ENCODE results near the gene CPLX3. TPM values are rescaled to one million over a fixed set of nuclear protein-coding genes. Genes with fewer than 3 reads are reported as not detected.
A peak's percentile ranks its signal among the peaks of the same experiment; 100 is the strongest.

Gene CPLX3
- total RNA-seq, 1 experiment from 2014 or later: not detected

DNA sequence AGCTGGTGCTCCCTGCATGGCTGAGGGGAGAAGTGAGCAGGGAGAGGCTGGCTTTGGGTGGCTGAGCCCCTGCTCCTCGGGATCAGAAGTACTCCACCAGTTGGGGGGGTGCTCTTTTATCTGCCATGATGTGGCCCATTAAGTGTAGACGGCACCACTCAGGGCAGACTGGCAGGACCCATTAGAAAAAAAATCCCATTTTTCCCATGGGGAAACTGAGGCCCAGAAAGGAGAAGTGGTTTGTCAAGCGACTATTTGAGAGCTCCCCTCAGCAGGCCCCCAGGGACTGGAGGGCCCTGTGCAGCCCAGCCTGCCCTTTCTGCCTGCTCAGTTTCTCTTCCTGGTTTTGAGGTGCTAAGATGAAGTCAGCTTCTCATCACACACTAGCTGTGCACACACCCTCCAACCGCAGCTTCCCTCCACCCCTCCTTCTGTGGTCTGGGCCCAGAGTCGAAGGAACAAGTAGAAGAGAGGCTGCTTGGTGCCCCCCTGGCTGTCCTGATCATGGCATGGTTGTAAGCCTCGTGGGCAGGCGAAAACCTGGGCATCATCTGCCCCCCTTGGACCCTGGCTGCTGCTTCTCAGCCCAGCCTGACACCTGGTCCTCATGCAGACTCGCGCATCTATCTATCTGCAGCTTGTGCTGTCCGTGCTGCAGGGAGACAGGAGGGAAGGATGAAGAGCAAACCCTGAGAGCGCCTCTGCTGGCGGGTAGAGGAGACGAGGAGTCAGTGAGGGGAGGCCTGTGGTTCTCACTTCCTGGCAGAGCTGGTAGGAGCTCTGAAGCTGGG lies 39.0 kb upstream of the CPLX3 start:
- H3K27me3 Mint-ChIP-seq (ENCODE audit: low read depth): no peaks in the 10 kb centered on the region; the same call in 1 of the 2 replicates
- Histone ChIP-seq H3T11ph (ENCODE audit: low read length) (no peak overlapping the region), H3K27ac (ENCODE audit: insufficient read length, low read depth, low read length) (no peak overlapping the region), H3K79me1 (ENCODE audit: insufficient read depth, low read depth, low read length, poor library complexity, severe bottlenecking) (no peaks in the 10 kb centered on the region), H2BK20ac (ENCODE audit: low read depth, low read length, poor library complexity, severe bottlenecking) (no peak overlapping the region), H3K9me3 (ENCODE audit: control insufficient read depth, low read depth, low read length) (no peaks in the 10 kb centered on the region), H2BK5ac (ENCODE audit: insufficient read length, low read length) (no peak overlapping the region), H4K91ac (ENCODE audit: insufficient read length, low read depth, low read length) (no peak overlapping the region), H4K5ac (ENCODE audit: insufficient read length, low read depth, low read length) (no peak overlapping the region), H4K8ac (replicated peaks; ENCODE audit: insufficient read length, low read depth, low read length) (no peak overlapping the region), H2BK12ac (ENCODE audit: insufficient read length, low read depth, low read length) (no peak overlapping the region), H3K14ac (ENCODE audit: insufficient read depth, low read length) (no peak overlapping the region), H2AFZ (ENCODE audit: low read length) (no peak overlapping the region), H3K56ac (ENCODE audit: insufficient read length, low read depth, low read length) (no peak overlapping the region), H3K4ac (ENCODE audit: low read depth, low read length) (no peak overlapping the region), H3K79me2 (ENCODE audit: insufficient read depth, low read length) (no peaks in the 10 kb centered on the region), H3K23ac (ENCODE audit: insufficient read length, low read depth, low read length) (no peak overlapping the region), H3K4me2 (ENCODE audit: insufficient read depth, insufficient read length, low read length) (no peak overlapping the region), H2BK120ac (ENCODE audit: low read depth, low read length, poor library complexity, severe bottlenecking) (no peak overlapping the region), H3K18ac (ENCODE audit: insufficient read length, low read depth, low read length) (no peak overlapping the region), H3K23me2 (ENCODE audit: insufficient read length, low read depth, low read length, poor library complexity, severe bottlenecking) (peaks cover 4% of the 10 kb centered on the region), H4K20me1 (ENCODE audit: control insufficient read depth, insufficient read depth, insufficient read length) (no peaks in the 10 kb centered on the region), H3K27me3 (ENCODE audit: insufficient read depth, low read length) (no peaks in the 10 kb centered on the region; the same call in 1 of the 2 replicates), H2BK15ac (ENCODE audit: low read depth, low read length) (no peak overlapping the region), H3K9ac (ENCODE audit: extremely low read depth, insufficient read length, low read length) (no peak overlapping the region), H3K4me1 (ENCODE audit: insufficient read depth, low read length) (peaks cover 7% of the 10 kb centered on the region; the same call in 1 of the 2 replicates), H2AK5ac (ENCODE audit: insufficient read length, low read length) (no peak overlapping the region)
- H3K27ac Mint-ChIP-seq: peak overlapping the region in 2 of 3 experiments; percentile 48 to 63; a peak in 1 of 7 replicates
- peak; percentile 89 for DNase-seq
- peak; percentile 80 for TF ChIP-seq CTCF (conservative IDR thresholded peaks at IDR 0.05)
- H3K9me3 Mint-ChIP-seq: no peaks in the 10 kb centered on the region; a peak in 1 of 5 replicates
- WGBS (ENCODE audit: extremely low coverage, insufficient read length, low lambda C conversion rate): no CpG with 5 or more reads among the region's 13 CpGs
- H3K4me1 Mint-ChIP-seq: peaks cover 39 to 47% of the 10 kb centered on the region in 2 experiments
- H3K4me3 Mint-ChIP-seq: peak overlapping the region in 1 of 2 experiments; percentile 54; a peak in 1 of 5 replicates
- H3K36me3 Mint-ChIP-seq (ENCODE audit: insufficient read depth in 1 of 3, low read depth in 3 of 3): peaks cover 0 to 5% (median 4%) of the 10 kb centered on the region in 3 experiments; a peak in 4 of 7 replicates

All from H9 (cell line).